RWPE2 (cell line): ENCODE measurements around the gene TAS2R50.
"Not testable (repeated sequence)": the region's sequence is repeated elsewhere in the genome, so short reads cannot be mapped to it uniquely, and the experiment has no call there.

Source experiments
- ATAC-seq: fragments of 200-7000 bp; cut with Tn5 transposase; 3 replicates; pipeline ENCODE4 v1.9.1; 2021; ENCODE audit warnings: low read depth
- DNase-seq: peaks from one replicate; pipeline ENCODE4 v3.0.0-alpha.2; 2020; ENCODE audit warnings: low spot score
- H3K27ac ChIP-seq: fragments of 450-650 bp; 2 replicates; pipeline ENCODE4 v1.5.1; 2017; ENCODE audit warnings: mild to moderate bottlenecking; ENCODE audit not compliant: poor library complexity, severe bottlenecking
- H3K27me3 ChIP-seq: fragments of 250-450 bp; sonication (Bioruptor Pico); 2 replicates; pipeline ENCODE4 v1.5.1; 2021; ENCODE audit warnings: mild to moderate bottlenecking, moderate library complexity; ENCODE audit not compliant: insufficient read depth, poor library complexity, severe bottlenecking
- H3K36me3 ChIP-seq: fragments of 250-450 bp; sonication (Bioruptor Pico); 2 replicates; pipeline ENCODE4 v1.5.1; 2020; ENCODE audit warnings: low read depth, mild to moderate bottlenecking, moderate library complexity
- H3K4me1 ChIP-seq: fragments of 250-450 bp; sonication (Bioruptor Pico); 2 replicates; pipeline ENCODE4 v1.5.1; 2021; ENCODE audit warnings: mild to moderate bottlenecking, moderate library complexity; ENCODE audit not compliant: insufficient read depth, poor library complexity, severe bottlenecking
- H3K4me3 ChIP-seq: fragments of 250-450 bp; sonication (Bioruptor Pico); 2 replicates; pipeline ENCODE4 v1.5.1; 2021; ENCODE audit warnings: mild to moderate bottlenecking, moderate library complexity; ENCODE audit not compliant: severe bottlenecking
- H3K9me3 ChIP-seq: fragments of 250-450 bp; sonication (Bioruptor Pico); 2 replicates; pipeline ENCODE4 v1.5.1; 2021; ENCODE audit warnings: mild to moderate bottlenecking, moderate library complexity; ENCODE audit not compliant: severe bottlenecking
- CTCF ChIP-seq: fragments of 450-650 bp; IDR thresholded peaks from one replicate; pipeline ENCODE4 v1.5.1; 2017; ENCODE audit warnings: mild to moderate bottlenecking, moderate library complexity; ENCODE audit not compliant: poor library complexity, severe bottlenecking

TAS2R50 gene

GRCh38 chr12:10986812-10987211 lies at the start of gene TAS2R50:
TSS of gene TAS2R50 (minus strand) at chr12:10986912. CDS start at chr12:10986860, 52 bp downstream.
- H3K9me3 ChIP-seq: no peaks in the 10 kb centered on the region
- H3K4me3 ChIP-seq: no peak within 1 kb of the TSS
- no peaks in the 10 kb centered on the region for H3K27me3 ChIP-seq
- no peak for DNase-seq
- H3K4me1 ChIP-seq: no peaks in the 10 kb centered on the region
- no peak within 1 kb of the TSS for H3K27ac ChIP-seq
- no peaks in the 10 kb centered on the region for H3K36me3 ChIP-seq
- no peak for TF ChIP-seq CTCF
- ATAC-seq: no peak

- not testable (repeated sequence) for ATAC-seq, H3K27me3 ChIP-seq, DNase-seq, H3K4me1 ChIP-seq, H3K9me3 ChIP-seq, H3K27ac ChIP-seq, H3K36me3 ChIP-seq, H3K4me3 ChIP-seq
These were observed 47.2 kb upstream of the TAS2R50 start for GRCh38 chr12:11033959-11034358.

GRCh38 chr12:11031307-11031706 lies 44.6 kb upstream of the TAS2R50 start, which contains the start of gene TAS2R31:
TSS of gene TAS2R31 (minus strand) at chr12:11031407. CDS start at chr12:11031335, 72 bp downstream.
- ATAC-seq (no peak), DNase-seq (no peak)
- H3K9me3 ChIP-seq: no peaks in the 10 kb centered on the region
- H3K27me3 ChIP-seq: no peaks in the 10 kb centered on the region
- no peak for TF ChIP-seq CTCF
- H3K4me3 ChIP-seq: no peak within 1 kb of the TSS
- no peaks in the 10 kb centered on the region for H3K4me1 ChIP-seq
- no peak within 1 kb of the TSS for H3K27ac ChIP-seq
- no peaks in the 10 kb centered on the region for H3K36me3 ChIP-seq

GRCh38 chr12:11026118-11026517 lies 39.4 kb upstream of the TAS2R50 start:
- H3K27ac ChIP-seq: no peak overlapping the region
- no peaks in the 10 kb centered on the region for H3K4me1 ChIP-seq
- H3K27me3 ChIP-seq: no peaks in the 10 kb centered on the region
- TF ChIP-seq CTCF: no peak
- DNase-seq: no peak
- no peaks in the 10 kb centered on the region for H3K9me3 ChIP-seq
- H3K4me3 ChIP-seq: no peak overlapping the region
- H3K36me3 ChIP-seq: no peaks in the 10 kb centered on the region
- no peak for ATAC-seq

- Histone ChIP-seq H3K9me3 (no peaks in the 10 kb centered on the region), H3K4me1 (no peaks in the 10 kb centered on the region), H3K4me3 (no peak overlapping the region), H3K27me3 (no peaks in the 10 kb centered on the region), H3K27ac (no peak overlapping the region), H3K36me3 (no peaks in the 10 kb centered on the region)
- DNase-seq (no peak), ATAC-seq (no peak)
- no peak for TF ChIP-seq CTCF
These were observed 36.7 kb upstream of the TAS2R50 start for GRCh38 chr12:11023387-11023786.
